ENCODE data around the gene FUS. TPM values are rescaled to one million over a fixed set of nuclear protein-coding genes. Genes with fewer than 3 reads are reported as not detected.
"Not testable (repeated sequence)": the region's sequence is repeated elsewhere in the genome, so short reads cannot be mapped to it uniquely, and the experiment has no call there.

Gene FUS
- total RNA-seq, 1 donor = 183 TPM

DNA sequence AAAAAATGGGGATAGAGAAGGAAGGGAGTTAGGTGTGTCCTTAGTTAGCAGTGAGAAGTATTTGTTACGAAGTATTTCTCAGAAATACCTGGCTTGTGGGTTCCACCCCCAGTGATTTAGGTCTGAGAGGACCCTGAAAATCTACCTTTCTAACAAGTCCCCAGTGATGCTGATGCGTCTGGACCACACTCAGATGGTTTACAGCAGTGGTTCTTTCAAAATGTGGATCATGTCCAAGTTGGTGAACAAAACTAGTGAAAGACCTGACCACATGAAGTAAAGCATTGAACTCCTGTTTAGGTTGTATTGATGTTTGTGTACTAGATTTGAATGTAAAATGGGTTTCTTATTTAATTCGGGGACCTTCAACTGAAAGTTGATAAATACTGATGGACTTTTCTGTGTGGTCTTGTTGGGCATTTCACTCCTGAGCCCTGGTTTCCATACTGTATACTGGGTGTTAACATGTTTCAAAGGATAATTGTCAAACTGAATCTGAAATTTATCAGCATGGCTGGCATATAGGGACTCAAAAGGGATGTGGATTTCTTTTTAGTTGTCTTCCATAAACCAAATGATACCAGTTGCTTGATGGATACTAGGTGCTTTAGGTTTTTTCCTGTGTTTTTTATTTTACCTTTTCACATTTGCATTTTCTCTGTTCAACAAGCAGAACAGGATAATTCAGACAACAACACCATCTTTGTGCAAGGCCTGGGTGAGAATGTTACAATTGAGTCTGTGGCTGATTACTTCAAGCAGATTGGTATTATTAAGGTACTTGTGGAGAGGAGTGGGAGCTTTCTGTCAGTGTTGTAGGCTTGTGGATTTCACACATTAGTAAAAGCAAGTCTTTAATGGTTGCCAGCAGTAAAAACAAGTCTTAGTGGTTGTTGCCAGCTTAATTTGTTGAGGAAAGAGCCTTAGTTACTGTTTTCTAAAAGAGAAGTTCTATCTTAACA lies 8.8 kb downstream of the FUS start:
- H3K27me3 ChIP-seq (ENCODE audit: insufficient read depth, low read length) = no peaks in the 10 kb centered on the region
- no peaks in the 10 kb centered on the region for H3K9me3 ChIP-seq (ENCODE audit: low read depth, low read length)
- no peak overlapping the region for H3K4me3 ChIP-seq (ENCODE audit: low read length)
- peaks cover 57% of the 10 kb centered on the region for H3K4me1 ChIP-seq (ENCODE audit: insufficient read depth, low read length)

DNA sequence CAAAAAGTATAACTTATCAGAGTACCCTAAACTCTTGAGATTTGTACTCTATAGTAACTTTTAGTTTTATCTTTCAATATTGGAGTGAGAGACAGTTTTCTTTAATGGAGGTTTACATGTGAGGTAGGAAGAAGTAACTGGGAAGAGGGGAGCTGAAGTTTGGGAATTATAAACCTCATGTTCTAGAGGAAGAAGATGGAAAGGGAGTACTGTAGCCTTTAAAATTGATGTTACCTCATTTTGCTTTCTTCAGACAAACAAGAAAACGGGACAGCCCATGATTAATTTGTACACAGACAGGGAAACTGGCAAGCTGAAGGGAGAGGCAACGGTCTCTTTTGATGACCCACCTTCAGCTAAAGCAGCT lies 9.5 kb downstream of the FUS start:
- Histone ChIP-seq H3K27me3 (ENCODE audit: insufficient read depth, low read length) (no peaks in the 10 kb centered on the region), H3K9me3 (ENCODE audit: low read depth, low read length) (no peaks in the 10 kb centered on the region), H3K4me1 (ENCODE audit: insufficient read depth, low read length) (peaks cover 57% of the 10 kb centered on the region), H3K4me3 (ENCODE audit: low read length) (no peak overlapping the region)

DNA sequence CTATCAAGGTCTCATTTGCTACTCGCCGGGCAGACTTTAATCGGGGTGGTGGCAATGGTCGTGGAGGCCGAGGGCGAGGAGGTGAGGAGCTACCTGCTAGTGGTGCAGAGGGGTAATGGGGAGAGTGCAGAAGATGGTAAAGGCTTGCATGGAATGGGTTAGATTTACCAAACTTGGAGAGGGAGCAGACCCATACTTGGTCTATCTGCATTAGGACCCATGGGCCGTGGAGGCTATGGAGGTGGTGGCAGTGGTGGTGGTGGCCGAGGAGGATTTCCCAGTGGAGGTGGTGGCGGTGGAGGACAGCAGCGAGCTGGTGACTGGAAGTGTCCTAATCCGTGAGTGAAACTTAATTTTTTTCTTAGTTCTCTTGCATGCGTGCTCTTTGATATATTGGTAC lies 10.1 kb downstream of the FUS start:
- no peaks in the 10 kb centered on the region for H3K27me3 ChIP-seq (ENCODE audit: insufficient read depth, low read length)
- peaks cover 50% of the 10 kb centered on the region for H3K4me1 ChIP-seq (ENCODE audit: insufficient read depth, low read length)
- no peaks in the 10 kb centered on the region for H3K9me3 ChIP-seq (ENCODE audit: low read depth, low read length)
- H3K4me3 ChIP-seq (ENCODE audit: low read length) = no peak overlapping the region

DNA sequence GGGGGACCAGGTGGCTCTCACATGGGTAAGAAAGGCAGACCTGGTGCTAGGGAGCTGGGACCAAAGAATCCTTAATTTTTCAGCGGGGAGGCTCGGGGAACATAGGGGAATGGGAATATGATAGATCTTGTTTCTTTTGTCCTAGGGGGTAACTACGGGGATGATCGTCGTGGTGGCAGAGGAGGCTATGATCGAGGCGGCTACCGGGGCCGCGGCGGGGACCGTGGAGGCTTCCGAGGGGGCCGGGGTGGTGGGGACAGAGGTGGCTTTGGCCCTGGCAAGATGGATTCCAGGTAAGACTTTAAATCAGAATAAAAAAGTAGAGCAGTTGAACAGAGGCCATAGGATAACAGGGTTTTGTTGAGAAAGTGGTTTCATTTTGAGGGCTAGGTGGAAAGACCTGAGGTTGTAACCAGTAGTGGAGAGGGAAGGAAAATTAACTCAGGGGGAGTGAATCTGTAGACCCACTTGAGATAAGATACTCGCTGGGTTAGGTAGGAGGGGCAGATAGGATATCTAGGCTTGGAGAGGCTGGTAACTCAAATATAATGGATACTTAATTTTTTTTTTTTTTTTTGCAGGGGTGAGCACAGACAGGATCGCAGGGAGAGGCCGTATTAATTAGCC lies 11.0 kb downstream of the FUS start:
- Histone ChIP-seq H3K27me3 (ENCODE audit: insufficient read depth, low read length) (no peaks in the 10 kb centered on the region), H3K4me3 (ENCODE audit: low read length) (no peak overlapping the region), H3K4me1 (ENCODE audit: insufficient read depth, low read length) (peaks cover 41% of the 10 kb centered on the region), H3K9me3 (ENCODE audit: low read depth, low read length) (no peaks in the 10 kb centered on the region)

DNA sequence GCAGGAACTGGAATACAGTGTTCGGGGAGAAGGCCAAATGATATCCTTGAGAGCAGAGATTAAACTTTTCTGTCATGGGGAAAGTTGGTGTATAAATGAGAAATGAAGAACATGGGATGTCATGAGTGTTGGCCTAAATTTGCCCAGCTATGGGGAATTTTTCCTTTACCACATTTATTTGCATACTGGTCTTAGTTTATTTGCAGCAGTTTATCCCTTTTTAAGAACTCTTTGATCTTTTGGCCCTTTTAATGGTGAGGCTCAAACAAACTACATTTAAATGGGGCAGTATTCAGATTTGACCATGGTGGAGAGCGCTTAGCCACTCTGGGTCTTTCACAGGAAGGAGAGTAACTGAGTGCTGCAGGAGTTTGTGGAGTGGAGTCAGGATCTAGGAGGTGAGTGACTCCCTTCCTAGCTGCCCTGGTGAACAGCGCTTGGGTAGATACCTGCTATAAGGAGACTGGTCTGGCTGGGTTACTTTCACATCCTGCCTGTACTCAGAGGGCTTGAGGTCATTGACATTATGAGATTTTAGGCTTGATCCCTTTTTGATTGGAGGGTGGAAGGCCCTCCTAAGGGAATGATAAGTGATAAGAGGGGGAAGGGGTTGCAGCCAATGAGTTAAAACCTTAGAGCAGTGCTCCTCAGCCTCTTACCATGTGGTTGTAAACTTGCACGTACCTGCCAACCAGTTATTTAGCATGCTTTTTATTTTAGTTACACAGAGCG lies 11.9 kb downstream of the FUS start:
- Histone ChIP-seq H3K4me1 (ENCODE audit: insufficient read depth, low read length) (peaks cover 35% of the 10 kb centered on the region), H3K27me3 (ENCODE audit: insufficient read depth, low read length) (no peaks in the 10 kb centered on the region), H3K4me3 (ENCODE audit: low read length) (no peak overlapping the region), H3K9me3 (ENCODE audit: low read depth, low read length) (no peaks in the 10 kb centered on the region)

DNA sequence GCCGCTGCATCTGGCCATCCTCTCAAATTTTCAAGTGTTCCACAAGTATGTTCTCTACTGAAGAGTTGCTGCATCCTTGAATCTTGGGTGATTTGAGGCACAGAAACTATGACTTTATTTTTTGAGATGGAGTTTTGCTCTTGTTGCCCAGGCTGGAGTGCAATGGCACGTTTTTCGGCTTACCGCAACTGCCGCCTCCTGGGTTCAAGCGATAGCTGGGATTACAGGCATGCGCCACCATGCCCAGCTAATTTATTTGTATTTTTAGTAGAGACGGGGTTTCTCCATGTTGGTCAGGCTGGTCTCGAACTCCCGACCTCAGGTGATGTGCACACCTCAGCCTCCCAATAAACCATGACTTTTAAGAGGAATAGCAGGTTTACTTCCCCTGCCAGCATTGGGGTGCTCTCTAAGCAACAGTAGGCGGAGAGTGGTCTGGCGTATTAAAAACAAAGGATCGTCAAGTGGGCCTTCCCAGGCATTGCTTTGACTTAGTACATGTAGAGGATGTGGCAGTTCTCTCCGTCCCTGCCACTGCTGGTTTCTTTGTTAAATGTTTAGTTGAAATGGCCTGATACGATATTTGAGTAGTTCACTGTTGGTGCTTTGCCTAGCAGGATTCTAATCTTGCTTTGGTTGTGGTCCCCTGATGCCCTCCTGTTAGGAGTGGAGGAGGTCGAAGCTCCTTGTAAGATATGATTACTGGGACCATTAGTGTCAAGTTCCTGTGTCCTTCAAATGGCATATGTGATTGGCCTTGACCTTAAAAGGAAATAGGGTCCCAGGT lies 13.1 kb downstream of the FUS start:
- H3K4me3 ChIP-seq (ENCODE audit: low read length) = no peak overlapping the region
- peaks cover 32% of the 10 kb centered on the region for H3K4me1 ChIP-seq (ENCODE audit: insufficient read depth, low read length)
- H3K27me3 ChIP-seq (ENCODE audit: insufficient read depth, low read length) = no peaks in the 10 kb centered on the region
- H3K9me3 ChIP-seq (ENCODE audit: low read depth, low read length) = no peaks in the 10 kb centered on the region

DNA sequence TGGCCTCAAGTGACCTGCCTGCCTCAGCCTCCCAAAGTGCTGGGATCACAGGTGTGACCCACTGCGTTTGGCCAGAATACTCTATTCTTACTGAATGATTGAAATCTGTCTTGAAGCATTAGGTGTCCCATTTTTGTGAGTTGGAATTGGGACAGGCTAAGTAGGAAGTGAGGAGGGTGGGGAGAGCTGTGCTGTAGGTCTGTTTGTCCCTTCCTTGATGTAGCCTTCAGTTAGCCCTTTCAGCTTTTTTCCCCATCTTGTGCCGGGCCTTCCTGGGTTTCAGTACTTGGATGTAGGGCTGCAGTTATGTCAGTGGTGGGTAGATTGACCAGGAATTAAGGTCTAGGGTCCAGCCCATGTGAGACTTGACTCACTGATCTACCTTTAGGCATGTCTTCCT lies 13.9 kb downstream of the FUS start:
- Histone ChIP-seq H3K4me1 (ENCODE audit: insufficient read depth, low read length) (peaks cover 37% of the 10 kb centered on the region), H3K27me3 (ENCODE audit: insufficient read depth, low read length) (no peaks in the 10 kb centered on the region), H3K4me3 (ENCODE audit: low read length) (no peak overlapping the region), H3K9me3 (ENCODE audit: low read depth, low read length) (no peaks in the 10 kb centered on the region)

DNA sequence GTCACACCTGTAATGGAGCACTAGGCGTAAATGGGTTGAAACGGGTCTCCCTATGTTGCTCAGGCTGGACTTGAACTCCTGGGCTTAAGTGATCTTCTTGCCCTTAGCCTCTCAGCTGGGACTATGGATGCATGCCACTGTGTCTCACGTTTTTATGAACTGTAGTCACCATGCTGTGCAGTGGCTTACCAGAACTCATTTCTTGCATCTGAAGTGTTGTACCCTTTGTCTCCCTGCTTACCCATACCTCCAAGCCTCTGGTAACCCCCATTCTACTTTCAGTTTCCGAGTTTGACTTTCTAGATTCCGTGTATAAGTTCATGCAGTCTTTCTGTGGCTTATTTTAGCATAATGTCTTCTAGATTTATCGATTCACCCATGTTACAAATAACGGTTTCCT lies 15.0 kb downstream of the FUS start:
- Histone ChIP-seq H3K9me3 (ENCODE audit: low read depth, low read length) (no peaks in the 10 kb centered on the region), H3K27me3 (ENCODE audit: insufficient read depth, low read length) (no peaks in the 10 kb centered on the region), H3K4me1 (ENCODE audit: insufficient read depth, low read length) (peaks cover 41% of the 10 kb centered on the region), H3K4me3 (ENCODE audit: low read length) (no peak overlapping the region)

DNA sequence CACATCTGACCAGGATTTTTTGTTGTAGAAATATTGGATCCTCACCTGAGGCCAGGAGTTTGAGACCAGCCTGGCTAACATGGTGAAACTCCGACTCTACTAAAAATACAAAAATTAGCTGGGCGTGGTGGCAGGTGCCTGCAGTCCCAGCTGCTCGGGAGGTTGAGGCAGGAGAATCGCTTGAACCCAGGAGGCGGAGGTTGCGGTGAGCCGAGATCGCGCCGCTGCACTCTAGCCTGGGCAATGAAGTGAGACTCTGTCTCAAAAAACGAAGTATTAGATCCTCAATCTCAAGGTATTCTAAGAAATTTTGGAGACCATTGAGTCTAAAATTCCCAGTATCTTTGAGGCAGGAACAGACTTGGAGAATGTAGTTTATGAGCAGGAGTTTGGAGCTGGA lies 15.9 kb downstream of the FUS start:
- not testable (repeated sequence) for H3K4me3 ChIP-seq (ENCODE audit: low read length); H3K9me3 ChIP-seq (ENCODE audit: low read depth, low read length); H3K27me3 ChIP-seq (ENCODE audit: insufficient read depth, low read length)
- peaks cover 49% of the 10 kb centered on the region for H3K4me1 ChIP-seq (ENCODE audit: insufficient read depth, low read length)

DNA sequence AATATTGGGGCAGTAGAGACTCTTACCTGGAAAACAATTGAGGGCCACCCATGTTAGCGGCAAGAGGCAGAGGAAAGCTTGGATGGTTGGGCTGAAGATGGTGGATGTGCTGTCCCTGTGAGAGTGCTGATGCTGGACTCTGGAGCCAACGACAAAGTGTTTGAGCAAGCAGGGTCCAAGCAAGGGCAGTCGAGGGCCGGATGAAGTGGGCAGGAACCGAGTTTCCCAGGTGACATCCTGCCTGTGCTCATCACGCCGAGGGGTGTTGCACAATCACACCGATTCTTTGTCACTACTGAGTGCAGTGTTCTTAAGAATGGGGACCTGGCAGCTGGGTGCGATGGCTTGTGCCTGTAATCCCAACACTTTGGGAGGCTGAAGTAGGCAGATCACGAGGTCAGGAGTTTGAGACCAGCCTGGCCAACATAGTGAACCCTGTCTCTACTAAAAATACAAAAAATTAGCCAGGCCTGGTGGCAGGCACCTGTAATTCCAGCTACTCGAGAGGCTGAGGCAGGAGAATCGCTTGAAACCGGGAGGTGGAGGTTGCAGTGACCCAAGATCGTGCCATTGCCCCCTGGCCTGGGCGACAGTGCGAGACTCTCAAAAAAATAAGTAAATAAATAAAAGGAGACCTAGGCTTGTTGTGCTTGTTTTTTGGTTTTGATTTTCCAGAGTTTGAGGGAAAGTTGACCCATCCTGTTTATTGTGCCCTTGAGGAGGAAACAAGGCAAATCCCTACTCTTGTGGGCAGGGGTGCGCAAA lies 16.6 kb downstream of the FUS start:
- Histone ChIP-seq H3K9me3 (ENCODE audit: low read depth, low read length) (no peaks in the 10 kb centered on the region), H3K4me3 (ENCODE audit: low read length) (no peak overlapping the region), H3K4me1 (ENCODE audit: insufficient read depth, low read length) (peaks cover 56% of the 10 kb centered on the region), H3K27me3 (ENCODE audit: insufficient read depth, low read length) (no peaks in the 10 kb centered on the region)

DNA sequence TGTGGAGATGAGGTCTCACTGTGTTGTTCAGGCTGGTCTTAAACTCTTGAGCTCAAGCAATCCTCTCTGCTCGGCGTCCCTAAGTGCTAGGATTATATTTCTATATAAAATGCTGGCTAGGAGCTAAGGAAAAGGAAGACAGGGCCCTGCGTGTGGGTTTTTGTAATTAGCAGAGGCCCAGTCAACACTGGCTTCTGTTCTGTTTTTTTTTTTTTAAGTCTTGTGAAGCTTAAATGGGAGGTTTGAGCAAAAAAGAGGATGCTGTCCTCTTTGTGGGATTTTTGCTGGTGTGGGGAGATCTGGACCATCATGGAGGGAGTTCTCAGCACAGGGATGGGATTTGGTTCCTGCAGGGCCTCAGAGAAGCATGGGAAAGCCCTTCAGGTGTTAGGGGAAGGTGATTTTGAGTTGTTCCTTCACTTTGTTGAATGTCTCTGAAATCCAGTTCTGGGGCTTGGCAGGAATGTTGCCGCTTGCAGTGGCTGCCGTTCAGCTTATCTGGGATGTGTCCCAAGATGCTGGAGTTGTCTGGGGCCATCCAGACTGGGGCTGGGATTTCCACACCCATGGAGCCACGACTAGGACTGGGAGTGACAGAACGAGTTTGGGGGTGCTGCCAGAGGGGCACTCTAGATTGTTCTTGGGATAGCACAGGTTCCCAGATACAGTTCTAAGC lies 18.4 kb downstream of the FUS start:
- Histone ChIP-seq H3K9me3 (ENCODE audit: low read depth, low read length) (no peaks in the 10 kb centered on the region), H3K4me1 (ENCODE audit: insufficient read depth, low read length) (peaks cover 65% of the 10 kb centered on the region), H3K27me3 (ENCODE audit: insufficient read depth, low read length) (no peaks in the 10 kb centered on the region), H3K4me3 (ENCODE audit: low read length) (no peak overlapping the region)

DNA sequence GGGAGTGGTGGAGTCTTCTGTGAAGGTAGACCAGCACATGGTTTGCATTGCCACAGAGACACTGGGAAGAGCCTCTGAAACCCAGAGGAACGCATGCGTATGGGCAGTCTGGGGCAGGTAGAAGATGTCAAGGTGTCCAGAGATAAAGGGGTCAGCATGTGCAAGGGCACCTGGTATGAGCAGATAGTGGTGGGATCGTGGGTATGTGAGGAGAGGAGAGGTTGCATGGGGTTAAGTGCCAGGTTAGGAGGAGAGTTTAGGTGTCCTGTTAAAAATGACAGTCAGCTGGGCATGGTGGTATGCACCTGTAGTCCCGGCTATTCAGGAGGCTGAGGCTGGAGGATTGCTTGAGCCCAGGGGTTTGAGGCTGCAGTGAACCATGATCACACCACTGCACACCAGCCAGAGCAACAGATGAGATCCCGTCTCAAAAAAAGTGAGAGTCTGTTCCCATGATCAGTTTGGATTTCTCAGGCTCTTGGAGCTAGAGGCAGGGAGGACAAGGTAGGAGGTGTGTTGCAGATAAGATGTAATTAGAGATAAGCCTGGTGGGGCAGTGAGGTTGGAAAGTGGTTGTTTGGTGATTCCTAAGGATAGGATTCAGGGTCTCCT lies 19.6 kb downstream of the FUS start:
- H3K4me1 ChIP-seq (ENCODE audit: insufficient read depth, low read length) = peaks cover 68% of the 10 kb centered on the region
- H3K4me3 ChIP-seq (ENCODE audit: low read length) = no peak overlapping the region
- no peaks in the 10 kb centered on the region for H3K9me3 ChIP-seq (ENCODE audit: low read depth, low read length)
- no peaks in the 10 kb centered on the region for H3K27me3 ChIP-seq (ENCODE audit: insufficient read depth, low read length)

DNA sequence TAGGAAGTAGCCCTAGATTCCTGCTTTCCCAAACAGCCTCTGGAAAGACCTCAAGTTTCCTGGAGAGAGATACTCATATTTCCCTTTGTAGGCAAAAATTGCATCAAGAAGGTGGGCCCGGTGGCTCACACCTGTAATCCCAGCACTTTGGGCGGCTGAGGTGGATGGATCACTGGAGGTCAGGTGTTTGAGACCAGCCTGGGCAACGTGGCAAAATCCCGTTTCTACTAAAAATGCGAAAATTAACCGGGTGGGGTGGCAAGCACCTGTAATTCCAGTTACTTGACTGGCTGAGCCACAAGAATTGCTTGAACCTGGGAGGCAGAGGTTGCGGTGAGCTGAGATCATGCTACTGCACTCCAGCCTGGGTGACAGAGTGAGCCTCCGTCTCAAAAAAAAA lies 20.2 kb downstream of the FUS start:
- H3K9me3 ChIP-seq (ENCODE audit: low read depth, low read length); H3K27me3 ChIP-seq (ENCODE audit: insufficient read depth, low read length); H3K4me3 ChIP-seq (ENCODE audit: low read length): not testable (repeated sequence)
- peaks cover 70% of the 10 kb centered on the region for H3K4me1 ChIP-seq (ENCODE audit: insufficient read depth, low read length)
